Smooth muscle cell of trachea (primary cell): ENCODE results near the gene ST6GALNAC1. TPM values are rescaled to one million over a fixed set of nuclear protein-coding genes. Genes with fewer than 3 reads are reported as not detected.

ENCODE experiments used
- total RNA-seq: library from RNA; depleted of rRNA; stranded (reverse); fragments of >200 nt; gene quantifications from 2 replicates; pipeline ENCODE4 v1.2.1, GENCODE V29; 2014

ST6GALNAC1 gene, protein sequence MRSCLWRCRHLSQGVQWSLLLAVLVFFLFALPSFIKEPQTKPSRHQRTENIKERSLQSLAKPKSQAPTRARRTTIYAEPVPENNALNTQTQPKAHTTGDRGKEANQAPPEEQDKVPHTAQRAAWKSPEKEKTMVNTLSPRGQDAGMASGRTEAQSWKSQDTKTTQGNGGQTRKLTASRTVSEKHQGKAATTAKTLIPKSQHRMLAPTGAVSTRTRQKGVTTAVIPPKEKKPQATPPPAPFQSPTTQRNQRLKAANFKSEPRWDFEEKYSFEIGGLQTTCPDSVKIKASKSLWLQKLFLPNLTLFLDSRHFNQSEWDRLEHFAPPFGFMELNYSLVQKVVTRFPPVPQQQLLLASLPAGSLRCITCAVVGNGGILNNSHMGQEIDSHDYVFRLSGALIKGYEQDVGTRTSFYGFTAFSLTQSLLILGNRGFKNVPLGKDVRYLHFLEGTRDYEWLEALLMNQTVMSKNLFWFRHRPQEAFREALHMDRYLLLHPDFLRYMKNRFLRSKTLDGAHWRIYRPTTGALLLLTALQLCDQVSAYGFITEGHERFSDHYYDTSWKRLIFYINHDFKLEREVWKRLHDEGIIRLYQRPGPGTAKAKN
- not detected in 2 replicates for total RNA-seq

GRCh38 chr17:76643553-76644148 is at the start of gene ST6GALNAC1:
Gene ST6GALNAC1, minus strand, starts transcription at chr17:76643757. Its CDS starts 119 bp downstream, at chr17:76643638.

DNA sequence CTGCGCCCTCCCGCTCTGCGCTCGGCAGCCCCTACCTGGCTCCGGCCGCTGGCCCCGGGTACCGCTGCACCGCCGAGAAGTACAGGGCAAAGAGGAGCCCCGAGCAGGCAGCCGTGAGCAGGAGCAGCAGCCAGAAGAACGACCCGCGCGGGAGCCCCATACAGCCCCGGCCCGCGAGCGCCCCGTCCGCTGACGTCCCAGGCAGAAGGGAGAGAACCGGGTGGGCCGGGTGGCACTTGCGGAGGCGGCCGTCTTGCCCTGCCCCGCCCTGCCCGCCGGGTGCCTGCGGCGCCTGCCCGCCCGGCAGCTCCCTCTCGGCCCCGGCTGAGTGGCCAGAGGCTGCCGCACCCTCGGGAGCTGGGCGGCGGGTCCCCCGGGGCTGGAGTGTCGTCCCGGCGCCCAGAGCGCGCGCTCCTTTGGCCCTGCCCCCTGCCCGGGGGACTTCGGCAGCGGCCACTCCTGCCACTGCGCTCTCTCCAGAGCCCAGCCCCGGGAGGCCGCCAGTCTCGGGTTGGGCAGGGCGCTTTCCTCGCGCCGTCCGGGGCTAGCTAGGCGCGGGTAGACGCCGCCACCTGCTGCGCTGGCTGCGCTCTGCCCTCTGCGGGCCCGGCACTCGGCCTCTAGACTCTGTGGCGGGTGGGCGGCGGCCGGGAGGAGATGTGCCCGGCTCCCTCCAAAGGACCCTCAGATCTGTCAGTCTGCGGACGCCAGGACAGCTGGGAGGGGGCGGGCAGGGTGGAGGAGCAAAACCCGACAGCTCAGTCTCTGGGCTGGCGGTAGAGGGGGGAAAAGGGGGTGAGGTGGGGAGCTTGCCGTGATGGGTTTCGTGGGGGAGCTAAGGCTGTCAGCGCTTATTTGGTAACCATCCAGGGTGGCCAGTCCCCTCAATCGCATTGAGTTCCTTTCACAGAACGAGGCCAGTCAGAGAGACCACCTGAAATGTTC is 57.6 kb downstream of the ST6GALNAC1 start, which contains the start of gene ST6GALNAC2:
Gene ST6GALNAC2, minus strand, starts transcription at position 212 of the 945 bp plus-strand sequence. Its CDS starts 52 bp downstream, at position 160.

Other genes with a start within 250 kb of the ST6GALNAC1 start
- gene UBE2O, start 190.6 kb downstream of the ST6GALNAC1 start, total RNA-seq = 19.2 and 21.2 TPM in 2 replicates
- 0.17 TPM in 1 of 2 replicates, not detected in the other for gene AANAT, start 176.2 kb downstream of the ST6GALNAC1 start, total RNA-seq
- 0.58 and 8.4 TPM in 2 replicates for gene RHBDF2, start 142.3 kb downstream of the ST6GALNAC1 start, total RNA-seq
- gene CYGB, start 106.0 kb downstream of the ST6GALNAC1 start, total RNA-seq = 46.0 and 123 TPM in 2 replicates
- 10.2 and 14.7 TPM in 2 replicates for gene PRCD, start 103.7 kb downstream of the ST6GALNAC1 start, total RNA-seq
- 0.73 and 3.0 TPM in 2 replicates for gene ST6GALNAC2, start 57.9 kb downstream of the ST6GALNAC1 start, total RNA-seq
- gene MXRA7, start 67.2 kb upstream of the ST6GALNAC1 start, total RNA-seq = 158 and 232 TPM in 2 replicates
- 20.5 and 22.0 TPM in 2 replicates for gene JMJD6, start 82.8 kb upstream of the ST6GALNAC1 start, total RNA-seq
- 28.1 and 28.7 TPM in 2 replicates for gene METTL23, start 83.1 kb upstream of the ST6GALNAC1 start, total RNA-seq
- 178 and 194 TPM in 2 replicates for gene SRSF2, start 93.6 kb upstream of the ST6GALNAC1 start, total RNA-seq
- 33.2 and 36.7 TPM in 2 replicates for gene MFSD11, start 94.4 kb upstream of the ST6GALNAC1 start, total RNA-seq
- gene MGAT5B, start 224.6 kb upstream of the ST6GALNAC1 start, total RNA-seq = 0.15 and 0.17 TPM in 2 replicates